ENCODE data around the gene LAMB4. TPM values are rescaled to one million over a fixed set of nuclear protein-coding genes. Genes with fewer than 3 reads are reported as not detected.
"Not testable (repeated sequence)": the region's sequence is repeated elsewhere in the genome, so short reads cannot be mapped to it uniquely, and the experiment has no call there.

LAMB4 gene
- polyA plus RNA-seq, 2 of the 4 experiments (the other 2 are of a cell fraction) = 0.13 to 0.19 TPM

DNA sequence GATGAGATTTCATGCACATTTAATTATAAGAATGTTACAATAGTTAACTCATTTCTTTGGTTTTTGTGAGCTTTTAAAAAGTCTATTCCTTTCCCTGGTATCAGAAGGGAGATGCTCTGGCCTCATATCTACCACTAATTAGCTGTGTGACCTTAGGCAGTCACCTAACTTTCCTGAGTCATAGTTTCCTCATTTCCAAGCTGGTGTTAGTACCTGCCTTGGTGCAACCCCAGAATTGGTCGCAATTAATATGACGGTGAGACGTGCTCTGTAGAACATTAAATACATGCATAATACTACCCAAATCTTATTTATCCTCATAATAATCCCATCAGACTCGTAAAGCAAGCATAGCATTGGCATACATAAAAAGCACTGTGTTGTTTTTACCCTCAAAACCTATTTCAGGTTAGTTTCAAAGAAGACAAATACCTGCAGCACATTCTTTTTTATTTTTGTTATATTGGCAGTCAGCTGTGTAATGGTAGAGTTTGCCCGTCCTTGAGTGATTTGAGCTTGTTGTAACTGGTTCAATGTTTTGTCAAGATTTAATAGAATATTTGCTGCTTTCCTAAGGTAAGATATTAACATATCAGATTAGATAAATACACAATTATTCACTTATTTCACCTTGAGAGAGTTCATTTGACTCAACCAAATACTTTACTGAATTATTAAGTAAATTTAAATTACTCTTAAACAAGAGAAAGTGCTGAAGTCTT is 96.2 kb downstream of the LAMB4 start:
- ATAC-seq (no peak), DNase-seq (ENCODE audit: low read depth in 1 of 2, low spot score in 1 of 2) (no peak), FAIRE-seq (no peak)
- Histone ChIP-seq H3K27ac (no peak overlapping the region), H3K9me3 (no peaks in the 10 kb centered on the region), H3K4me1 (peaks cover 20% of the 10 kb centered on the region), H3K4me2 (no peak overlapping the region), H3K4me3 (no peak overlapping the region)
- 92% methylated on average over 5 of the region's 5 CpGs for WGBS (ENCODE audit: missing lambda C conversion rate)
- POLR2A ChIA-PET = no interaction called here
- CTCF ChIA-PET = interaction anchor here (0.7 to 1.5 kb wide), 4 partner anchors 16 to 35 kb away, joined by 3 to 5 read pairs (median 4); partner anchors contain the start of gene LAMB1
- no peak for TF ChIP-seq JUN (IDR thresholded peaks at IDR 0.05)
- TF ChIP-seq RFX5 (IDR thresholded peaks at IDR 0.05) = no peak
- TF ChIP-seq TP53 (CRISPR knock-in tag; IDR thresholded peaks at IDR 0.05) = no peak
- TF ChIP-seq NFE2L2 (conservative IDR thresholded peaks at IDR 0.05; ENCODE audit: low read length) = no peak

DNA sequence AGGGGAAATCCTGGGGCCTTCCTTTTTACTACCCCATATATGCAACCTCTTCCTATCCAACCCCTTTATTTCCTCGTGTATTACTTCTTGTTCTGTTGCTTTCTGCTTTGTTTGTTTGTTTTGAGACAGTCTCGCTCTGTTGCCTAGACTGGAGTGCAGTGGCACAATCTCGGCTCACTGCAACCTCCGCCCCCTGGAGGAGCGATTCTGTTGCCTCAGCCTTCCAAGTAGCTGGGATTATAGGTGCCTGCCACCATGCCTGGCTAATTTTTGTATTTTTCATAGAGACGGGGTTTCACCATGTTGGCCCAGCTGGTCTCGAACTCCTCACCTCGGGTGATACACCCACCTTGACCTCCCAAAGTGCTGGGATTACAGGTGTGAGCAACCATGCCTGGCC is 96.9 kb downstream of the LAMB4 start:
- H3K27ac ChIP-seq, H3K4me3 ChIP-seq, POLR2A ChIA-PET, H3K4me2 ChIP-seq, H3K9me3 ChIP-seq, FAIRE-seq: not testable (repeated sequence)
- ATAC-seq = peak in 1 of 2 experiments; percentile 78; a peak in 3 of 6 replicates
- CTCF ChIA-PET = interaction anchor here (0.7 to 1.5 kb wide), 4 partner anchors 12 to 35 kb away, joined by 3 to 5 read pairs (median 4); partner anchors contain the start of gene LAMB1
- whole genome bisulfite sequencing (ENCODE audit: missing lambda C conversion rate) = 69% methylated on average over 8 of the region's 8 CpGs
- H3K4me1 ChIP-seq = peaks cover 25% of the 10 kb centered on the region
- peak in 1 of 2 experiments; percentile 32 for DNase-seq (ENCODE audit: low read depth in 1 of 2, low spot score in 1 of 2)

DNA sequence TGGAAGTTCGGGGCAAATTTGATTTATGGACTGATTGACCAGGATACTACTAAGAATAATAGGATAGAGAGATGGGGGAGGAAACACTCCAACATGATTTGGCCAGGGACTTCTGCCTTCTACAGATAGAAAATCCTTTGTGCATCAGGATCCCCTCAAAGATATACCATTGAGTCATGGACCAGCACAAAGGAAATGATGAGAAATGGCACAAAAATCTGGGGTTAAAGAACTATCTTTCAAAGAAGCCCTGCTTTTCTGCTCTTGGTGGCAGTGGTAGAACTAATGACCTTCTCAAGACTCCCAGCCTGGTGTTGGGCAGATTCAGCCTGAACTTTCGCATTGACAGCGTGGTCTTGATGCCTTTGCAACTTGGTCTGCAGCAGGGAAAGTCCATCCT is 99.6 kb downstream of the LAMB4 start:
- TF ChIP-seq HOXB13 (CRISPR knock-in tag; IDR thresholded peaks at IDR 0.05; ENCODE audit: low read depth) = no peak
- TF ChIP-seq, protein P1, sequence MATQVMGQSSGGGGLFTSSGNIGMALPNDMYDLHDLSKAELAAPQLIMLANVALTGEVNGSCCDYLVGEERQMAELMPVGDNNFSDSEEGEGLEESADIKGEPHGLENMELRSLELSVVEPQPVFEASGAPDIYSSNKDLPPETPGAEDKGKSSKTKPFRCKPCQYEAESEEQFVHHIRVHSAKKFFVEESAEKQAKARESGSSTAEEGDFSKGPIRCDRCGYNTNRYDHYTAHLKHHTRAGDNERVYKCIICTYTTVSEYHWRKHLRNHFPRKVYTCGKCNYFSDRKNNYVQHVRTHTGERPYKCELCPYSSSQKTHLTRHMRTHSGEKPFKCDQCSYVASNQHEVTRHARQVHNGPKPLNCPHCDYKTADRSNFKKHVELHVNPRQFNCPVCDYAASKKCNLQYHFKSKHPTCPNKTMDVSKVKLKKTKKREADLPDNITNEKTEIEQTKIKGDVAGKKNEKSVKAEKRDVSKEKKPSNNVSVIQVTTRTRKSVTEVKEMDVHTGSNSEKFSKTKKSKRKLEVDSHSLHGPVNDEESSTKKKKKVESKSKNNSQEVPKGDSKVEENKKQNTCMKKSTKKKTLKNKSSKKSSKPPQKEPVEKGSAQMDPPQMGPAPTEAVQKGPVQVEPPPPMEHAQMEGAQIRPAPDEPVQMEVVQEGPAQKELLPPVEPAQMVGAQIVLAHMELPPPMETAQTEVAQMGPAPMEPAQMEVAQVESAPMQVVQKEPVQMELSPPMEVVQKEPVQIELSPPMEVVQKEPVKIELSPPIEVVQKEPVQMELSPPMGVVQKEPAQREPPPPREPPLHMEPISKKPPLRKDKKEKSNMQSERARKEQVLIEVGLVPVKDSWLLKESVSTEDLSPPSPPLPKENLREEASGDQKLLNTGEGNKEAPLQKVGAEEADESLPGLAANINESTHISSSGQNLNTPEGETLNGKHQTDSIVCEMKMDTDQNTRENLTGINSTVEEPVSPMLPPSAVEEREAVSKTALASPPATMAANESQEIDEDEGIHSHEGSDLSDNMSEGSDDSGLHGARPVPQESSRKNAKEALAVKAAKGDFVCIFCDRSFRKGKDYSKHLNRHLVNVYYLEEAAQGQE (IDR thresholded peaks at IDR 0.05) = no peak
- TF ChIP-seq, protein P2, sequence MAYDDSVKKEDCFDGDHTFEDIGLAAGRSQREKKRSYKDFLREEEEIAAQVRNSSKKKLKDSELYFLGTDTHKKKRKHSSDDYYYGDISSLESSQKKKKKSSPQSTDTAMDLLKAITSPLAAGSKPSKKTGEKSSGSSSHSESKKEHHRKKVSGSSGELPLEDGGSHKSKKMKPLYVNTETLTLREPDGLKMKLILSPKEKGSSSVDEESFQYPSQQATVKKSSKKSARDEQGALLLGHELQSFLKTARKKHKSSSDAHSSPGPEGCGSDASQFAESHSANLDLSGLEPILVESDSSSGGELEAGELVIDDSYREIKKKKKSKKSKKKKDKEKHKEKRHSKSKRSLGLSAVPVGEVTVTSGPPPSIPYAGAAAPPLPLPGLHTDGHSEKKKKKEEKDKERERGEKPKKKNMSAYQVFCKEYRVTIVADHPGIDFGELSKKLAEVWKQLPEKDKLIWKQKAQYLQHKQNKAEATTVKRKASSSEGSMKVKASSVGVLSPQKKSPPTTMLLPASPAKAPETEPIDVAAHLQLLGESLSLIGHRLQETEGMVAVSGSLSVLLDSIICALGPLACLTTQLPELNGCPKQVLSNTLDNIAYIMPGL (CRISPR knock-in tag; IDR thresholded peaks at IDR 0.05; ENCODE audit: borderline replicate concordance) = no peak
- TF ChIP-seq KDM5A (IDR thresholded peaks at IDR 0.05) = no peak
- TF ChIP-seq JUN (IDR thresholded peaks at IDR 0.05) = no peak
- TF ChIP-seq, protein P3, sequence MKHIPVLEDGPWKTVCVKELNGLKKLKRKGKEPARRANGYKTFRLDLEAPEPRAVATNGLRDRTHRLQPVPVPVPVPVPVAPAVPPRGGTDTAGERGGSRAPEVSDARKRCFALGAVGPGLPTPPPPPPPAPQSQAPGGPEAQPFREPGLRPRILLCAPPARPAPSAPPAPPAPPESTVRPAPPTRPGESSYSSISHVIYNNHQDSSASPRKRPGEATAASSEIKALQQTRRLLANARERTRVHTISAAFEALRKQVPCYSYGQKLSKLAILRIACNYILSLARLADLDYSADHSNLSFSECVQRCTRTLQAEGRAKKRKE (CRISPR knock-in tag; IDR thresholded peaks at IDR 0.05; ENCODE audit: low read depth) = no peak
- TF ChIP-seq, protein P4, sequence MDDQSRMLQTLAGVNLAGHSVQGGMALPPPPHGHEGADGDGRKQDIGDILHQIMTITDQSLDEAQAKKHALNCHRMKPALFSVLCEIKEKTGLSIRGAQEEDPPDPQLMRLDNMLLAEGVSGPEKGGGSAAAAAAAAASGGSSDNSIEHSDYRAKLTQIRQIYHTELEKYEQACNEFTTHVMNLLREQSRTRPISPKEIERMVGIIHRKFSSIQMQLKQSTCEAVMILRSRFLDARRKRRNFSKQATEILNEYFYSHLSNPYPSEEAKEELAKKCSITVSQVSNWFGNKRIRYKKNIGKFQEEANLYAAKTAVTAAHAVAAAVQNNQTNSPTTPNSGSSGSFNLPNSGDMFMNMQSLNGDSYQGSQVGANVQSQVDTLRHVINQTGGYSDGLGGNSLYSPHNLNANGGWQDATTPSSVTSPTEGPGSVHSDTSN (IDR thresholded peaks at IDR 0.05) = no peak
- TF ChIP-seq CBX8 (IDR thresholded peaks at IDR 0.05) = no peak
- TF ChIP-seq RCOR1 (IDR thresholded peaks at IDR 0.05; ENCODE audit: low read depth, low read length) = no peak
- TF ChIP-seq, protein P5, sequence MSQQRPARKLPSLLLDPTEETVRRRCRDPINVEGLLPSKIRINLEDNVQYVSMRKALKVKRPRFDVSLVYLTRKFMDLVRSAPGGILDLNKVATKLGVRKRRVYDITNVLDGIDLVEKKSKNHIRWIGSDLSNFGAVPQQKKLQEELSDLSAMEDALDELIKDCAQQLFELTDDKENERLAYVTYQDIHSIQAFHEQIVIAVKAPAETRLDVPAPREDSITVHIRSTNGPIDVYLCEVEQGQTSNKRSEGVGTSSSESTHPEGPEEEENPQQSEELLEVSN (IDR thresholded peaks at IDR 0.05; ENCODE audit: borderline replicate concordance, low read depth) = no peak
- no peak for TF ChIP-seq TP53 (CRISPR knock-in tag; IDR thresholded peaks at IDR 0.05)
- no peak for TF ChIP-seq FOSB (CRISPR knock-in tag; IDR thresholded peaks at IDR 0.05)
- no peak for TF ChIP-seq FOSL2 (IDR thresholded peaks at IDR 0.05)
- no peak for TF ChIP-seq FOSL2 (CRISPR knock-in tag; IDR thresholded peaks at IDR 0.05)
- no peak for TF ChIP-seq NPAS2 (CRISPR knock-in tag; IDR thresholded peaks at IDR 0.05; ENCODE audit: borderline replicate concordance)
- DNase-seq (ENCODE audit: low read depth in 1 of 2, low spot score in 1 of 2) = no peak
- 93% methylated on average over 3 of the region's 3 CpGs for WGBS (ENCODE audit: missing lambda C conversion rate)

More for the DNA sequence above, 99.6 kb downstream of the LAMB4 start:
- Histone ChIP-seq H3K4me1 (peaks cover 36% of the 10 kb centered on the region), H3K4me3 (no peak overlapping the region), H3K9me3 (no peaks in the 10 kb centered on the region), H3K27ac (peak overlapping the region in 1 of 2 experiments; percentile 16; a peak in 2 of 6 replicates), H3K4me2 (no peak overlapping the region; the same call in 2 of the 3 replicates)
- CTCF ChIA-PET = interaction anchor here (0.6 to 1.2 kb wide), 2 partner anchors 17 to 468 kb away, joined by 3 read pairs; no protein-coding TSS in a partner anchor
- POLR2A ChIA-PET = no interaction called here
- ATAC-seq (no peak), FAIRE-seq (no peak)

Data from A549 (cell line).